HL-60 (cell line): ENCODE results near the gene PRKCE.
A peak's percentile ranks its signal among the peaks of the same experiment; 100 is the strongest.

Source experiments
- DNase-seq, 2 experiments: peaks; one replicate each; pipeline ENCODE4 v3.0.0-alpha.2; 2010 to 2020; ENCODE audit warnings: low read depth in 1 of 2, low spot score in 1 of 2
- H3K27ac ChIP-seq: fragments of 250-450 bp; sonication (Bioruptor Pico); replicated peaks from 2 replicates; pipeline ENCODE4 v1.5.1; 2020; ENCODE audit warnings: mild to moderate bottlenecking, moderate library complexity
- H3K27me3 ChIP-seq: fragments of 250-450 bp; sonication (Bioruptor Pico); 2 replicates; pipeline ENCODE4 v1.5.1; 2021; ENCODE audit warnings: mild to moderate bottlenecking, moderate library complexity; ENCODE audit not compliant: insufficient read depth, poor library complexity, severe bottlenecking
- H3K4me3 ChIP-seq: replicated peaks from 2 replicates; pipeline ENCODE4 v1.5.1; 2011; ENCODE audit warnings: mild to moderate bottlenecking, control low read depth, low read length; ENCODE audit not compliant: insufficient read depth
- GABPA ChIP-seq: IDR thresholded peaks from 2 replicates; pipeline ENCODE4 v1.6.1; 2012; ENCODE audit warnings: low read depth
- POLR2AphosphoS5 ChIP-seq: IDR thresholded peaks from 2 replicates; pipeline ENCODE4 v1.6.1; 2012; ENCODE audit warnings: low read depth
- SPI1 ChIP-seq: IDR thresholded peaks from 2 replicates; pipeline ENCODE4 v1.6.1; 2012; ENCODE audit warnings: low read depth, mild to moderate bottlenecking, borderline replicate concordance
- TF ChIP-seq, protein P1 (sequence below): IDR thresholded peaks from 2 replicates; pipeline ENCODE4 v1.6.1; 2012; ENCODE audit warnings: low read depth; ENCODE audit not compliant: insufficient replicate concordance
- TF ChIP-seq, protein P2 (sequence below): IDR thresholded peaks from one replicate; pipeline ENCODE4 v1.5.1; 2011; ENCODE audit warnings: low read length, control low read depth, inconsistent platforms; ENCODE audit not compliant: insufficient read depth

The PRKCE gene

GRCh38 chr2:45992021-45992740 lies 340.7 kb downstream of the PRKCE start:
- H3K27me3 ChIP-seq = no peaks in the 10 kb centered on the region
- TF ChIP-seq, protein P1, sequence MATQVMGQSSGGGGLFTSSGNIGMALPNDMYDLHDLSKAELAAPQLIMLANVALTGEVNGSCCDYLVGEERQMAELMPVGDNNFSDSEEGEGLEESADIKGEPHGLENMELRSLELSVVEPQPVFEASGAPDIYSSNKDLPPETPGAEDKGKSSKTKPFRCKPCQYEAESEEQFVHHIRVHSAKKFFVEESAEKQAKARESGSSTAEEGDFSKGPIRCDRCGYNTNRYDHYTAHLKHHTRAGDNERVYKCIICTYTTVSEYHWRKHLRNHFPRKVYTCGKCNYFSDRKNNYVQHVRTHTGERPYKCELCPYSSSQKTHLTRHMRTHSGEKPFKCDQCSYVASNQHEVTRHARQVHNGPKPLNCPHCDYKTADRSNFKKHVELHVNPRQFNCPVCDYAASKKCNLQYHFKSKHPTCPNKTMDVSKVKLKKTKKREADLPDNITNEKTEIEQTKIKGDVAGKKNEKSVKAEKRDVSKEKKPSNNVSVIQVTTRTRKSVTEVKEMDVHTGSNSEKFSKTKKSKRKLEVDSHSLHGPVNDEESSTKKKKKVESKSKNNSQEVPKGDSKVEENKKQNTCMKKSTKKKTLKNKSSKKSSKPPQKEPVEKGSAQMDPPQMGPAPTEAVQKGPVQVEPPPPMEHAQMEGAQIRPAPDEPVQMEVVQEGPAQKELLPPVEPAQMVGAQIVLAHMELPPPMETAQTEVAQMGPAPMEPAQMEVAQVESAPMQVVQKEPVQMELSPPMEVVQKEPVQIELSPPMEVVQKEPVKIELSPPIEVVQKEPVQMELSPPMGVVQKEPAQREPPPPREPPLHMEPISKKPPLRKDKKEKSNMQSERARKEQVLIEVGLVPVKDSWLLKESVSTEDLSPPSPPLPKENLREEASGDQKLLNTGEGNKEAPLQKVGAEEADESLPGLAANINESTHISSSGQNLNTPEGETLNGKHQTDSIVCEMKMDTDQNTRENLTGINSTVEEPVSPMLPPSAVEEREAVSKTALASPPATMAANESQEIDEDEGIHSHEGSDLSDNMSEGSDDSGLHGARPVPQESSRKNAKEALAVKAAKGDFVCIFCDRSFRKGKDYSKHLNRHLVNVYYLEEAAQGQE = no peak
- TF ChIP-seq, protein P2, sequence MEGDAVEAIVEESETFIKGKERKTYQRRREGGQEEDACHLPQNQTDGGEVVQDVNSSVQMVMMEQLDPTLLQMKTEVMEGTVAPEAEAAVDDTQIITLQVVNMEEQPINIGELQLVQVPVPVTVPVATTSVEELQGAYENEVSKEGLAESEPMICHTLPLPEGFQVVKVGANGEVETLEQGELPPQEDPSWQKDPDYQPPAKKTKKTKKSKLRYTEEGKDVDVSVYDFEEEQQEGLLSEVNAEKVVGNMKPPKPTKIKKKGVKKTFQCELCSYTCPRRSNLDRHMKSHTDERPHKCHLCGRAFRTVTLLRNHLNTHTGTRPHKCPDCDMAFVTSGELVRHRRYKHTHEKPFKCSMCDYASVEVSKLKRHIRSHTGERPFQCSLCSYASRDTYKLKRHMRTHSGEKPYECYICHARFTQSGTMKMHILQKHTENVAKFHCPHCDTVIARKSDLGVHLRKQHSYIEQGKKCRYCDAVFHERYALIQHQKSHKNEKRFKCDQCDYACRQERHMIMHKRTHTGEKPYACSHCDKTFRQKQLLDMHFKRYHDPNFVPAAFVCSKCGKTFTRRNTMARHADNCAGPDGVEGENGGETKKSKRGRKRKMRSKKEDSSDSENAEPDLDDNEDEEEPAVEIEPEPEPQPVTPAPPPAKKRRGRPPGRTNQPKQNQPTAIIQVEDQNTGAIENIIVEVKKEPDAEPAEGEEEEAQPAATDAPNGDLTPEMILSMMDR = no peak
- TF ChIP-seq POLR2AphosphoS5 = no peak
- TF ChIP-seq GABPA = no peak
- TF ChIP-seq SPI1 = no peak
- no peak overlapping the region for H3K4me3 ChIP-seq
- peak; percentile 43 to 74 for DNase-seq
- H3K27ac ChIP-seq = no peak overlapping the region

DNA sequence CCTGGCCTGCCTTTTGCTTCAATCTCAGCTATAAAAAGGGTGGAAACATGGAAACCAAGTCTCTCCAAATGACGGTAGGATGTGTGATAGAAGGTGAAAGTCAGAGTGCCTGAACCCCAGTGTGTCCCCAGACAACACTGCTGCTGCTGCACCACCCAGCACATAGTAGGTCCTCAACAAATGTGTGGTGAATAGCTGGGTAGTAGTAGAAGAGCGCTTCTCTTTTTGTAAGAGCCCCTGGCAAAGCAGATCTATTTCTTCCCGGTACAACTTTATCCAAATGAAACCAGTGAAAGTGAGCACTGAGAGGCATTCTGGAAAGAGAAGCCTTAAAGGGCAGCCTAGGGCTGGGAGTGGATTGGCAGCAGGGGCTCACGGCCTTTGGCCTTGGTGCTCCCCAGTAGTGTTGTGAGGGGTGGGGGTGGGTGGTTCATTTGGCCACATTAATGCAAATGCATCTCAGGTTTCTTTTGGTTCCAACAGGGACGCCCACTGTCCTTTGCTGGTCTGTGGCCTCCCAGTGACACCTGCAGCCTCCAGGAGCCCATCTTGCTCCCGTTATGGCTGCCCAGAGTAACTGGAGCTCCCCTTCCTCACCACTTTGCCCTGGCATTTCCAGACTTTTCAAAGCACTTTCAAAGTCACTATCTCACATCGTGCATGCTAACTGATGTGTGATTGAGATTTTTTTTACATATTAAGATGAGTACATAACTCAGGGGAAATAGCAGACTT lies 341.4 kb downstream of the PRKCE start:
- TF ChIP-seq GABPA (no peak), SPI1 (no peak), POLR2AphosphoS5 (no peak)
- TF ChIP-seq, protein P2 = no peak
- TF ChIP-seq, protein P1 = no peak
- DNase-seq = no peak
- H3K4me3 ChIP-seq = no peak overlapping the region
- H3K27ac ChIP-seq = no peak overlapping the region
- no peaks in the 10 kb centered on the region for H3K27me3 ChIP-seq

- no peak overlapping the region for H3K27ac ChIP-seq
- TF ChIP-seq, protein P2 = peak; percentile 65
- no peak for TF ChIP-seq GABPA
- TF ChIP-seq SPI1 = no peak
- TF ChIP-seq, protein P1 = no peak
- no peaks in the 10 kb centered on the region for H3K27me3 ChIP-seq
- peak; percentile 42 to 71 for DNase-seq
- H3K4me3 ChIP-seq = no peak overlapping the region
Measured at GRCh38 chr2:45993476-45993991, 342.1 kb downstream of the PRKCE start.
